Measurements from ENCODE around the gene TBC1D3G.
"Not testable (repeated sequence)": the region's sequence is repeated elsewhere in the genome, so short reads cannot be mapped to it uniquely, and the experiment has no call there.

The TBC1D3G gene

DNA sequence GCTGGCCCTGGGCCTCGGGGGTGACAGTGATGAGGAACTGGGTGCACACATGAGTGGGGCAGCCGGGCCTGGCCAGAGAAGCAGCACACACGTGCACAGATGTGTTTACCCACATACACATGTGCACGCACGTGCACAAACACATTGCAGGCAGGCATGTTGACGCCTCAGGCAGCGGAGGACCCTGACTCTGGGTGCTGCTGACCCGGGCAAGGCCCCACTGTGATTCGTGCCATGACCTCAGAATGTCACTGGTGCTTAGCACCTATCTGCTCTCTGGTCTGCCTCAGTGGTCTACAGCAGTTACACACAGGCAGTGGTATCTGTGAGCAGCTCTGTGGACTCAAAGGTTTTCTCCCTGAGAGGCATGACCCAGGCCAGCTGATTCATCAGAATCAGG lies at the start of gene TBC1D3G:
TSS of gene TBC1D3G (plus strand) at position 301 of the 400 bp plus-strand sequence. CDS start 1,528 bp downstream, outside the sequence.
- not testable (repeated sequence) for H3K79me2 ChIP-seq (ENCODE audit: low read length); H3K4me1 ChIP-seq (ENCODE audit: low read length); H3K4me3 ChIP-seq (ENCODE audit: low read length); H3K9ac ChIP-seq (ENCODE audit: low read length); H2AFZ ChIP-seq (ENCODE audit: low read length); H3F3A ChIP-seq (ENCODE audit: insufficient read depth, low read length); H3K27me3 ChIP-seq (replicated peaks; ENCODE audit: insufficient read depth, low read length); H3K27ac ChIP-seq (ENCODE audit: low read length); H3K4me2 ChIP-seq (ENCODE audit: low read depth, low read length); H3K36me3 ChIP-seq (replicated peaks; ENCODE audit: insufficient read depth, low read length); H3K9me3 ChIP-seq (replicated peaks; ENCODE audit: insufficient read depth, low read length); H3K9me2 ChIP-seq (replicated peaks; ENCODE audit: insufficient read depth, low read length); H4K20me1 ChIP-seq (ENCODE audit: insufficient read depth, low read length); DNase-seq

DNA sequence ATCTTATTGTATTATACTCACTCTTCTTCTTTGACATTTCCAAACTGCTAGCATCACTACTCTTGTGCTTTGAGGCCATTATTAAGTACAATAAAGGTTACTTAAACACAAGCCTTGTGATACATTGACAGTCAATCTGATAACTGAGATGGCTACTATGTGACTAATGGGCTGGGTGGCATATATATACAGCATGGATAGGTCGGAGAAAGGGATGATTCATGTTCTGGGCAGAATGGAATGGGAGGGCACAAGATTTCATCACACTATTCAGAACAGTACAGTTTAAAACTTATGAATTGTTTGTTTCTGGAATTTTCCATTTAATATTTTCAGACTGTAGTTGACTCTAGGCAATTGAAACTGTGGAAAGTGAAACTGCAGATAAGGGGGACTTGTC lies 40.4 kb upstream of the TBC1D3G start:
- H3F3A ChIP-seq (ENCODE audit: insufficient read depth, low read length); H2AFZ ChIP-seq (ENCODE audit: low read length); H3K9ac ChIP-seq (ENCODE audit: low read length); H3K9me2 ChIP-seq (replicated peaks; ENCODE audit: insufficient read depth, low read length); DNase-seq; H3K36me3 ChIP-seq (replicated peaks; ENCODE audit: insufficient read depth, low read length); H3K4me2 ChIP-seq (ENCODE audit: low read depth, low read length); H3K4me3 ChIP-seq (ENCODE audit: low read length); H3K79me2 ChIP-seq (ENCODE audit: low read length); H3K27ac ChIP-seq (ENCODE audit: low read length); H4K20me1 ChIP-seq (ENCODE audit: insufficient read depth, low read length); H3K27me3 ChIP-seq (replicated peaks; ENCODE audit: insufficient read depth, low read length); H3K4me1 ChIP-seq (ENCODE audit: low read length); H3K9me3 ChIP-seq (replicated peaks; ENCODE audit: insufficient read depth, low read length): not testable (repeated sequence)

DNA sequence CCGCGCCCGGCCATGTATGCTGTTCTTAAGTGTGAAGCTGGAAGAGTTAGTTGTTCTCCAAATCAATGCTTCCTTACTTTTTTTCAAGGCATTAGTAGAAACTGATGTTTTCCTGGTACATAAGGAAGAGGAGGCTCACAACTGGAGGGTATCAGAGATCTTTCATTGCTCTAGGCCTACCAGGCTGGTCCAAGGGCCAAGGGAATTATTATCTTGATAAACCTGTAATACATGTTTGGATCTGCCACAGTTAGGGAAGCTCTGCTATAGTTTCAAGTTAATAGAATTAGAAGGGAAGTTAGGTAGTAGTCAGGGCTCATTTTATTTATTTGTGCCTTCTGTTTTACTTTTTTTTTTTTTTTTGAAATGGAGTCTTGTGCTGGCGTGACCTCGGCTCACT lies 39.5 kb upstream of the TBC1D3G start:
- not testable (repeated sequence) for H3K36me3 ChIP-seq (replicated peaks; ENCODE audit: insufficient read depth, low read length); H4K20me1 ChIP-seq (ENCODE audit: insufficient read depth, low read length); H2AFZ ChIP-seq (ENCODE audit: low read length); H3K27me3 ChIP-seq (replicated peaks; ENCODE audit: insufficient read depth, low read length); H3K9ac ChIP-seq (ENCODE audit: low read length); H3K9me2 ChIP-seq (replicated peaks; ENCODE audit: insufficient read depth, low read length); H3F3A ChIP-seq (ENCODE audit: insufficient read depth, low read length); H3K79me2 ChIP-seq (ENCODE audit: low read length); DNase-seq; H3K9me3 ChIP-seq (replicated peaks; ENCODE audit: insufficient read depth, low read length); H3K27ac ChIP-seq (ENCODE audit: low read length); H3K4me1 ChIP-seq (ENCODE audit: low read length); H3K4me2 ChIP-seq (ENCODE audit: low read depth, low read length); H3K4me3 ChIP-seq (ENCODE audit: low read length)

DNA sequence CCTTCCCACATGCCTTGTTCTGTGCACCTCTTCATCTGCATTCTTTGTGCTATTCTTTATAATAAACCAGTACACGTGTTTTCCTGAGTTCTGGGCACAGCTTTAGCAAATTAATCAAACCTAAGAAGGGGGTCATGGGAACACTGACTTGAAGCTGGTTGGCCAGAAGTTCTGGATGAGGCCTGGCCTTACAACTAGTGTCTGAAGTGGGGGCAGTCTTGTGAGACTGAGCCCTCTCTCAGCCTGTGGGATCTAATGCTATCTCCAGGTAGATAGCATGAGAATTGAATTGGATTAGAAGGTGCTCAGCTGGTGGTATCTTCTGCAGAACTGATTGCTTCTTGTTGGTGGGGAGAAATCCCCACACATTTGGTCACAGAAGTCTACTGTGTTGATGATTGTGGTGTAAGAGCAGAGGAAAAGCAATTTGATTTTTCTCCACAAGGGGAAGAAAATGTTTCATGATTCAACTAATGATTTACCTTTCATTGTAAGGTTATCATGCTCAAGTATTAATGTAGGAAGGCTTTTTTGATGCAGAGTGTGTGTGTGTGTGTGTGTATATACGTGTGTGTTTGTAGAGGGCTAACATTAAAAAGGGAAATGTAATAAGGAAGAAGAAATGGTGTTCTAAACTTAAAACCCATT lies 33.6 kb upstream of the TBC1D3G start:
- not testable (repeated sequence) for H3F3A ChIP-seq (ENCODE audit: insufficient read depth, low read length); H3K4me1 ChIP-seq (ENCODE audit: low read length); H3K79me2 ChIP-seq (ENCODE audit: low read length); H3K4me3 ChIP-seq (ENCODE audit: low read length); H2AFZ ChIP-seq (ENCODE audit: low read length); H3K27me3 ChIP-seq (replicated peaks; ENCODE audit: insufficient read depth, low read length); H4K20me1 ChIP-seq (ENCODE audit: insufficient read depth, low read length); DNase-seq; H3K4me2 ChIP-seq (ENCODE audit: low read depth, low read length); H3K27ac ChIP-seq (ENCODE audit: low read length); H3K36me3 ChIP-seq (replicated peaks; ENCODE audit: insufficient read depth, low read length); H3K9me3 ChIP-seq (replicated peaks; ENCODE audit: insufficient read depth, low read length); H3K9ac ChIP-seq (ENCODE audit: low read length); H3K9me2 ChIP-seq (replicated peaks; ENCODE audit: insufficient read depth, low read length)

DNA sequence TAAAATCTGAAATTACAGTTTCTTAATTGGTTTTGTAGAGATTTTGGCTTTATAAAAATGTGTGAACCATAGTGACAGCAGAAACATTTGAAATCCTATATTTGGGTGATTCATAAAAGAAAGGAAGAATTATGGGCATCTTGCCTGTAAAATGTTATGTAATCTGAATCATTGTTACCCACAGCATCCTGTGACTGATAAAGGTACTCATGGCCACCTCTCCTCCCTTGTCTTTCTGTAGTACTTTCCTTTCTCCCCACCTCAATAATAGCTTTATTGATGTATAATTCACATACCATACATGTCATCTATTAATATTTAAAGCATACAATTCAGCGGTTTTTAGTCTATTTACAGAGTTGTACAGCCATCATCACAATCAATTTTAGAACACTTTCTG lies 28.5 kb upstream of the TBC1D3G start:
- not testable (repeated sequence) for H3K27ac ChIP-seq (ENCODE audit: low read length); H4K20me1 ChIP-seq (ENCODE audit: insufficient read depth, low read length); H3K9ac ChIP-seq (ENCODE audit: low read length); H3K36me3 ChIP-seq (replicated peaks; ENCODE audit: insufficient read depth, low read length); H3K9me2 ChIP-seq (replicated peaks; ENCODE audit: insufficient read depth, low read length); H3K4me3 ChIP-seq (ENCODE audit: low read length); H3F3A ChIP-seq (ENCODE audit: insufficient read depth, low read length); H2AFZ ChIP-seq (ENCODE audit: low read length); DNase-seq; H3K79me2 ChIP-seq (ENCODE audit: low read length); H3K4me1 ChIP-seq (ENCODE audit: low read length); H3K9me3 ChIP-seq (replicated peaks; ENCODE audit: insufficient read depth, low read length); H3K4me2 ChIP-seq (ENCODE audit: low read depth, low read length); H3K27me3 ChIP-seq (replicated peaks; ENCODE audit: insufficient read depth, low read length)

DNA sequence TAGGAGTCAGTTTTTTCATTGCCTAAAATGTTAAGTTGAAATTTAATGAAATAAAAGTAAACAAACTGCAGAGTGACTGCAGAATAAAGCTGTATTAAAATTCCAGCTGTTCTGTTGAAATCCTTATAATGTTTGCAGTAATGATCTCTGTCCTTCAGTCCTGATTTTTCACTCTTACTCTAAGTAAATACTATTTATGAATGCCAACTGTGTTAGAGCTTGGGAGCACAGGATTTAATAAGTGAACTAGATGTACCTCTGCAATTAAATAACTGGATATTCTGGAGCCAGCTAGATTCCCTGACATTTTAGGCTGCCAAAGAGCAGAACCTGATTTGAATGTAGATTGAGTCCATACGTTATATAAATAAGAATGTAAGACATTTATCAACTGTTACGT lies 7.9 kb upstream of the TBC1D3G start:
- not testable (repeated sequence) for H3K9me3 ChIP-seq (replicated peaks; ENCODE audit: insufficient read depth, low read length); H3K36me3 ChIP-seq (replicated peaks; ENCODE audit: insufficient read depth, low read length); H3K4me3 ChIP-seq (ENCODE audit: low read length); H3K27ac ChIP-seq (ENCODE audit: low read length); H3K27me3 ChIP-seq (replicated peaks; ENCODE audit: insufficient read depth, low read length); H4K20me1 ChIP-seq (ENCODE audit: insufficient read depth, low read length); DNase-seq; H3K4me2 ChIP-seq (ENCODE audit: low read depth, low read length); H2AFZ ChIP-seq (ENCODE audit: low read length); H3F3A ChIP-seq (ENCODE audit: insufficient read depth, low read length); H3K79me2 ChIP-seq (ENCODE audit: low read length); H3K9ac ChIP-seq (ENCODE audit: low read length); H3K4me1 ChIP-seq (ENCODE audit: low read length); H3K9me2 ChIP-seq (replicated peaks; ENCODE audit: insufficient read depth, low read length)

DNA sequence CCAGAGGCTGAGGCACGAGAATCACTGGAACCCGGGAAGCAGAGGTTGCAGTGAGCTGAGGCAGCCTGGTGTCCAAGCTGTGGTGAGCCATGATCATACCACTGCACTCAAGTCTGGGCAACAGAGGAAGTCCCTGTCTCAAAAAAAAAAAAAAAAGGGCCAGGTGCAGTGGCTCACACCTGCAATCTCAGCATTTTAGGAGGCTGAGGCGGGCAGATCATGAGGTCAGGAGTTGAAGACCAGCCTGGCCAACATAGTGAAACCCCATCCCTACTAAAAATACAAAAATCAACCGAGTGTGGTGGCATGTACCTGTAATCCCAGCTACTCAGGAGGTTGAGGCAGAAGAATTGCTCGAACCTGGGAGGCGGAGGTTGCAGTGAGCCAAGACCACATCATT lies 38.8 kb downstream of the TBC1D3G start:
- H3K27me3 ChIP-seq (replicated peaks; ENCODE audit: insufficient read depth, low read length); H3K36me3 ChIP-seq (replicated peaks; ENCODE audit: insufficient read depth, low read length); H3K9ac ChIP-seq (ENCODE audit: low read length); H3K79me2 ChIP-seq (ENCODE audit: low read length); H3K4me2 ChIP-seq (ENCODE audit: low read depth, low read length); H4K20me1 ChIP-seq (ENCODE audit: insufficient read depth, low read length); H3K9me2 ChIP-seq (replicated peaks; ENCODE audit: insufficient read depth, low read length); H3K9me3 ChIP-seq (replicated peaks; ENCODE audit: insufficient read depth, low read length); H3K4me1 ChIP-seq (ENCODE audit: low read length); H2AFZ ChIP-seq (ENCODE audit: low read length); H3K4me3 ChIP-seq (ENCODE audit: low read length); H3F3A ChIP-seq (ENCODE audit: insufficient read depth, low read length); H3K27ac ChIP-seq (ENCODE audit: low read length): not testable (repeated sequence)
- peak; percentile 62 for DNase-seq

DNA sequence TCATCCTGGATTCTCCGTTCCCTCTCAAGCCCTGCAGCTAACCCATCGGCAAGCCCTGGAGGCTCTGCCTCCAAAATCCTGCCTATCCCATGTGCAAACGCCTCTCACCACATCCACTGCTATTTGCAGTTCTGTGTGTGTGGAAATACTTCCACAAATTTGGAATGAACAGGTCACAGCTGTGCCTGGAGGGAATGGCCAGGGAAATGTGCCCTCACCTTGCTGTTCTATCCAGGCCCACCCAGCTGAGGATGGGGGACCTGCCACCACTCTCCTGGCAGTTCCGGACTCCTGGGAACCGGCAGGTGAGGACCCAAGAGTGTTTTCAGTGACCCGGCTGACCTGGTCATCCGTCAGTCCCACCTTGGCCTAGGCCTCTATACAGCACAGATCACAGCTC lies 52.3 kb downstream of the TBC1D3G start:
- H3K27ac ChIP-seq (ENCODE audit: low read length); DNase-seq; H3K9ac ChIP-seq (ENCODE audit: low read length); H3K79me2 ChIP-seq (ENCODE audit: low read length); H3K36me3 ChIP-seq (replicated peaks; ENCODE audit: insufficient read depth, low read length); H3K4me2 ChIP-seq (ENCODE audit: low read depth, low read length); H3K9me3 ChIP-seq (replicated peaks; ENCODE audit: insufficient read depth, low read length); H3K4me3 ChIP-seq (ENCODE audit: low read length); H2AFZ ChIP-seq (ENCODE audit: low read length); H3K27me3 ChIP-seq (replicated peaks; ENCODE audit: insufficient read depth, low read length); H3F3A ChIP-seq (ENCODE audit: insufficient read depth, low read length); H3K4me1 ChIP-seq (ENCODE audit: low read length); H3K9me2 ChIP-seq (replicated peaks; ENCODE audit: insufficient read depth, low read length); H4K20me1 ChIP-seq (ENCODE audit: insufficient read depth, low read length): not testable (repeated sequence)
